ENCODE measurements around the gene ZP2. TPM values are rescaled to one million over a fixed set of nuclear protein-coding genes. Genes with fewer than 3 reads are reported as not detected.
"Not testable (repeated sequence)": the region's sequence is repeated elsewhere in the genome, so short reads cannot be mapped to it uniquely, and the experiment has no call there.

The ZP2 gene
- total RNA-seq, 1 donor, result not detected

DNA sequence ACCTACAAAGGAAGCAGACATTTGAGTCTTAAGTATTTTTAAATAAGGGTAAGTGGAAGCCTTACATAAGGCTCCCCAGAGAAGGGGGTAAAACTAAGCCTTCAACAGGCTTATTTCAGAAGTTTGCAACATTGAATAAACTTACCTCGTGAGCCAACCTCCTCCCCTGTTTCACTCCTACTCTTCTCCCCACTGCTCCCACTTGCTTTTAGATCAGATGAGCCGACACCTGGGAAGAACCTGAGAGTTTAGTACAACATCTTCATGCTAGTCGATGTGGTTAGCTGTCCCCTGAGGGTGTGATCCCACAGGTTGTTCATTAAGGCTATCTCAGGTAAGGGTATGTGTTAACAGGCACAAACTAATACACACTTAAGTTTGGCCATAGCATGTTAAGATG is 13.8 kb downstream of the ZP2 start:
- Histone ChIP-seq H2AFZ (ENCODE audit: low read length) (no peak overlapping the region), H3K27me3 (ENCODE audit: insufficient read depth, low read length) (peaks cover 46% of the 10 kb centered on the region), H3K79me2 (ENCODE audit: insufficient read depth, low read length) (no peaks in the 10 kb centered on the region), H3K36me3 (ENCODE audit: insufficient read depth, low read length) (no peaks in the 10 kb centered on the region), H3K4me1 (ENCODE audit: insufficient read depth, low read length) (peaks cover 11% of the 10 kb centered on the region), H3K4me2 (ENCODE audit: insufficient read depth, low read length) (no peak overlapping the region), H4K20me1 (ENCODE audit: insufficient read depth, low read length) (no peaks in the 10 kb centered on the region), H3K4me3 (ENCODE audit: insufficient read depth, low read length) (no peak overlapping the region), H3K27ac (ENCODE audit: low read depth, low read length) (no peak overlapping the region), H3K9me3 (ENCODE audit: low read depth, low read length) (no peaks in the 10 kb centered on the region)
- TF ChIP-seq, protein P1, sequence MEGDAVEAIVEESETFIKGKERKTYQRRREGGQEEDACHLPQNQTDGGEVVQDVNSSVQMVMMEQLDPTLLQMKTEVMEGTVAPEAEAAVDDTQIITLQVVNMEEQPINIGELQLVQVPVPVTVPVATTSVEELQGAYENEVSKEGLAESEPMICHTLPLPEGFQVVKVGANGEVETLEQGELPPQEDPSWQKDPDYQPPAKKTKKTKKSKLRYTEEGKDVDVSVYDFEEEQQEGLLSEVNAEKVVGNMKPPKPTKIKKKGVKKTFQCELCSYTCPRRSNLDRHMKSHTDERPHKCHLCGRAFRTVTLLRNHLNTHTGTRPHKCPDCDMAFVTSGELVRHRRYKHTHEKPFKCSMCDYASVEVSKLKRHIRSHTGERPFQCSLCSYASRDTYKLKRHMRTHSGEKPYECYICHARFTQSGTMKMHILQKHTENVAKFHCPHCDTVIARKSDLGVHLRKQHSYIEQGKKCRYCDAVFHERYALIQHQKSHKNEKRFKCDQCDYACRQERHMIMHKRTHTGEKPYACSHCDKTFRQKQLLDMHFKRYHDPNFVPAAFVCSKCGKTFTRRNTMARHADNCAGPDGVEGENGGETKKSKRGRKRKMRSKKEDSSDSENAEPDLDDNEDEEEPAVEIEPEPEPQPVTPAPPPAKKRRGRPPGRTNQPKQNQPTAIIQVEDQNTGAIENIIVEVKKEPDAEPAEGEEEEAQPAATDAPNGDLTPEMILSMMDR (IDR thresholded peaks at IDR 0.05; ENCODE audit: extremely low read depth, low read depth, low read length), result no peak
- DNase-seq (ENCODE audit: insufficient read length, low spot score, missing footprints), result no peak

DNA sequence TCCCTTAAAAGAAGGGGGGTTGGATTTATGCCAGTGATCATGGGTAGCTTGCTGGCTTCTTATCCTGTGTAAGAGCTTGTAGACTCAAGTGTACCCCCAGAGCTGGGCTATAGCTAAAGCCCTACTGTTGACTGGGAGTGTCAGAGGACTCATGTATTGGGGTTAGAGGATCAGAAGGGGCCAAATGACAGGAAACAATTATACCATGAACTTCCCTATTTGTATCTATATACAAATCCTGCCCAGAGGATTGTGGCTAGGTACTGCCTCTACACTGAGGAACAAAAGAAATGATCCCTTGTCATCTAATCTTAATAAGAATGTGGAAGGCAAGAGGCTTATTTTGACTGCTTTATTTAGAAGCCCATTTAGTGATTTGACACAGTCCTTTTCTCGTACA is 14.3 kb downstream of the ZP2 start:
- no peak overlapping the region for H3K4me3 ChIP-seq (ENCODE audit: insufficient read depth, low read length)
- peaks cover 11% of the 10 kb centered on the region for H3K4me1 ChIP-seq (ENCODE audit: insufficient read depth, low read length)
- no peak overlapping the region for H3K4me2 ChIP-seq (ENCODE audit: insufficient read depth, low read length)
- H3K36me3 ChIP-seq (ENCODE audit: insufficient read depth, low read length), result no peaks in the 10 kb centered on the region
- DNase-seq (ENCODE audit: insufficient read length, low spot score, missing footprints), result no peak
- H2AFZ ChIP-seq (ENCODE audit: low read length), result no peak overlapping the region
- H3K27ac ChIP-seq (ENCODE audit: low read depth, low read length), result no peak overlapping the region
- no peaks in the 10 kb centered on the region for H3K79me2 ChIP-seq (ENCODE audit: insufficient read depth, low read length)
- no peaks in the 10 kb centered on the region for H4K20me1 ChIP-seq (ENCODE audit: insufficient read depth, low read length)
- no peaks in the 10 kb centered on the region for H3K9me3 ChIP-seq (ENCODE audit: low read depth, low read length)
- peaks cover 41% of the 10 kb centered on the region for H3K27me3 ChIP-seq (ENCODE audit: insufficient read depth, low read length)
- TF ChIP-seq, protein P1 (IDR thresholded peaks at IDR 0.05; ENCODE audit: extremely low read depth, low read depth, low read length), result no peak

DNA sequence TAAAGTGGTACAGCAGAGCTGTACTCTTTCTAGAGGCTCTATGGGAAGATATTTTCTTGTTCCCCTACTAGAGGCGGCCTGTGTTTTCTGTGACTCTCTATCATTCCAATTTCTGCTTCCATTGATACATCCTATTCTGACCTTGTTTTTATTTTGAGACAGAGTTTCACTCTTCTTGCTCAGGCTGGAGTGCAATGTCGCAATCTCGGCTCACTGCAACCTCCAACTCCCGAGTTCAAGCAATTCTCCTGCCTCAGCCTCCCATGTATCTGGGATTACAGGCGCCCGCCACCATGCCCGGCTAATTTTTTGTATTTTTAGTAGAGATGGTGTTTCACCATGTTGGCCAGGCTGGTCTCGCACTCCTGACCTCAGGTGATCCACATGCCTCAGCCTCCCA is 16.0 kb downstream of the ZP2 start:
- not testable (repeated sequence) for H2AFZ ChIP-seq (ENCODE audit: low read length); H3K79me2 ChIP-seq (ENCODE audit: insufficient read depth, low read length); H3K27ac ChIP-seq (ENCODE audit: low read depth, low read length); H3K4me2 ChIP-seq (ENCODE audit: insufficient read depth, low read length); H3K4me3 ChIP-seq (ENCODE audit: insufficient read depth, low read length); DNase-seq (ENCODE audit: insufficient read length, low spot score, missing footprints); H4K20me1 ChIP-seq (ENCODE audit: insufficient read depth, low read length); H3K9me3 ChIP-seq (ENCODE audit: low read depth, low read length); H3K36me3 ChIP-seq (ENCODE audit: insufficient read depth, low read length)
- H3K4me1 ChIP-seq (ENCODE audit: insufficient read depth, low read length), result peaks cover 11% of the 10 kb centered on the region
- H3K27me3 ChIP-seq (ENCODE audit: insufficient read depth, low read length), result peaks cover 39% of the 10 kb centered on the region

DNA sequence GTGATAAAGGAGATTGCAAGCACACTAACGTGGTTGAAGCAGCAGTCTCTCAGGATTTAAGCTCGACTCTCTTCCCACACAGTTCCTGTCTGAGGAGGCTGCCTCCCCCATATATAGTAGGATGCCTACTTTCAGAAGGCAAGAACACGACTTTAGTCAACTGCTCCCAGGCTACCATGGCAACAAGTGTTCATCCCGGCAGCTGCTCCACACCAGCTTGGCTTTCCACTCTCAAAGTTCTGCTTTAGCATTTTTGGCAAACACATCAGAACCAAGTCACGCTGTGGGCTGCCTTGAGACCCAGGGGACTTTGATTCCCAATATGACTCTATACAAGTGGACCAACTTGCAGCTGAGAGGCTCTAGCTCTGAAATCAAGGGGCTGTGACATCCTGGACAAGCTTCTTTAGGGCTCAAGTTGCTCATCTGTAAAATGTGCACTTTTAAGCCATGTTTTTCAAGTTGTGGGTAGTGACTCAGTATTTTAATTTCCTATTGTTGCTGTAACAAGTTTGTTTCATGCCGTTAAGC is 16.5 kb downstream of the ZP2 start:
- TF ChIP-seq, protein P1 (IDR thresholded peaks at IDR 0.05; ENCODE audit: extremely low read depth, low read depth, low read length), result no peak
- Histone ChIP-seq H3K36me3 (ENCODE audit: insufficient read depth, low read length) (no peaks in the 10 kb centered on the region), H2AFZ (ENCODE audit: low read length) (no peak overlapping the region), H3K9me3 (ENCODE audit: low read depth, low read length) (no peaks in the 10 kb centered on the region), H3K4me1 (ENCODE audit: insufficient read depth, low read length) (peaks cover 11% of the 10 kb centered on the region), H3K27ac (ENCODE audit: low read depth, low read length) (no peak overlapping the region), H3K4me2 (ENCODE audit: insufficient read depth, low read length) (peak overlapping the region; percentile 23), H4K20me1 (ENCODE audit: insufficient read depth, low read length) (no peaks in the 10 kb centered on the region), H3K27me3 (ENCODE audit: insufficient read depth, low read length) (peaks cover 43% of the 10 kb centered on the region), H3K79me2 (ENCODE audit: insufficient read depth, low read length) (no peaks in the 10 kb centered on the region), H3K4me3 (ENCODE audit: insufficient read depth, low read length) (no peak overlapping the region)
- peak; percentile 71 for DNase-seq (ENCODE audit: insufficient read length, low spot score, missing footprints)

Measured in osteoblast (primary cell).